Fibroblast of villous mesenchyme (primary cell): ENCODE results near the gene ARVCF. TPM values are rescaled to one million over a fixed set of nuclear protein-coding genes. Genes with fewer than 3 reads are reported as not detected.

Experiments
- DNase-seq: peaks from one replicate; pipeline ENCODE4 v3.0.0-alpha.2; 2010; ENCODE audit warnings: low read depth
- H3K4me3 ChIP-seq: 2 replicates; pipeline ENCODE4 v1.5.1; 2011; ENCODE audit warnings: low read depth, mild to moderate bottlenecking, low read length
- CTCF ChIP-seq: IDR thresholded peaks from 2 replicates; pipeline ENCODE4 v1.5.1; 2012; ENCODE audit warnings: low read depth, mild to moderate bottlenecking, low read length; ENCODE audit not compliant: insufficient read depth
- total RNA-seq: library from RNA; depleted of rRNA; stranded (reverse); fragments of >200 nt; gene quantifications from 2 replicates; pipeline ENCODE4 v1.2.3, GENCODE V29; 2012

ARVCF gene
- total RNA-seq, 1 donor: 6.0 TPM

GRCh38 chr22:20043057-20043996 is 26.7 kb upstream of the ARVCF start:
- no peak overlapping the region for H3K4me3 ChIP-seq
- TF ChIP-seq CTCF: no peak
- DNase-seq: no peak

GRCh38 chr22:20040327-20041200 is 23.9 kb upstream of the ARVCF start:
- DNase-seq: no peak
- no peak overlapping the region for H3K4me3 ChIP-seq
- no peak for TF ChIP-seq CTCF

GRCh38 chr22:20039683-20040325 is 23.2 kb upstream of the ARVCF start:
- no peak for TF ChIP-seq CTCF

GRCh38 chr22:20038574-20038973 is 22.0 kb upstream of the ARVCF start:
- no peak for DNase-seq
- TF ChIP-seq CTCF: no peak
- H3K4me3 ChIP-seq: no peak overlapping the region

More at GRCh38 chr22:20039683-20040325, 23.2 kb upstream of the ARVCF start:
- no peak for DNase-seq
- H3K4me3 ChIP-seq: no peak overlapping the region

GRCh38 chr22:20037419-20037818 is 20.8 kb upstream of the ARVCF start:
- no peak for DNase-seq

More at GRCh38 chr22:20037419-20037818, 20.8 kb upstream of the ARVCF start:
- TF ChIP-seq CTCF: no peak
- H3K4me3 ChIP-seq: no peak overlapping the region
